Activated CD8-positive, alpha-beta T cell treated with anti-CD3 and anti-CD28 coated beads for 36 hours (primary cell): Measurements from ENCODE around the gene TRIM9. TPM values are rescaled to one million over a fixed set of nuclear protein-coding genes. Genes with fewer than 3 reads are reported as not detected.
"Not testable (repeated sequence)": the region's sequence is repeated elsewhere in the genome, so short reads cannot be mapped to it uniquely, and the experiment has no call there.

ENCODE experiments used
- ATAC-seq: fragments of 200-7000 bp; cut with Tn5 transposase; one replicate; pipeline ENCODE4 v1.10.0; 2021; ENCODE audit warnings: mild to moderate bottlenecking, moderate library complexity
- CTCF ChIA-PET: fragments of 350-600 bp; sonication (Branson Sonifier 250); formaldehyde crosslinking; loops from one replicate; lab custom pipeline; 2021; ENCODE audit warnings: antibody characterized with exemption; lab: Charles Lee
- POLR2A ChIA-PET: fragments of 350-600 bp; sonication (Branson Sonifier 250); formaldehyde crosslinking; loops from one replicate; lab custom pipeline; 2021; ENCODE audit warnings: antibody characterized with exemption; lab: Charles Lee
- DNase-seq: peaks from one replicate; pipeline ENCODE4 v3.0.0-alpha.2; 2020
- H3K27ac Mint-ChIP-seq: one replicate; pipeline ENCODE4 v1.8.0; 2021; ENCODE audit warnings: mild to moderate bottlenecking, mixed read lengths
- H3K27me3 Mint-ChIP-seq: one replicate; pipeline ENCODE4 v1.8.0; 2021; ENCODE audit warnings: mixed read lengths
- H3K36me3 Mint-ChIP-seq: one replicate; pipeline ENCODE4 v1.8.0; 2021; ENCODE audit warnings: low read depth, mixed read lengths
- H3K4me1 Mint-ChIP-seq: one replicate; pipeline ENCODE4 v1.8.0; 2021; ENCODE audit warnings: low read depth, mixed read lengths
- H3K4me3 Mint-ChIP-seq: one replicate; pipeline ENCODE4 v1.8.0; 2021; ENCODE audit warnings: mild to moderate bottlenecking, moderate library complexity, mixed read lengths
- H3K9me3 Mint-ChIP-seq: one replicate; pipeline ENCODE4 v1.8.0; 2021; ENCODE audit warnings: mixed read lengths
- intact Hi-C: fragments of 100-400 bp; cut with micrococcal nuclease; formaldehyde crosslinking; loops from one replicate; pipeline ENCODE4 v1.10.0; 2022
- total RNA-seq, 2 experiments: library from RNA; stranded (reverse); gene quantifications; one replicate each; pipeline ENCODE4 v1.2.3, GENCODE V29; 2021
- TF ChIP-seq, protein P1 (sequence below): fragments of 200-600 bp; IDR thresholded peaks from one replicate; pipeline ENCODE4 v1.8.0; 2022; ENCODE audit warnings: antibody characterized with exemption, mild to moderate bottlenecking

The TRIM9 gene
- total RNA-seq, 2 experiments from 2014 or later: 6.5 to 7.2 TPM

DNA sequence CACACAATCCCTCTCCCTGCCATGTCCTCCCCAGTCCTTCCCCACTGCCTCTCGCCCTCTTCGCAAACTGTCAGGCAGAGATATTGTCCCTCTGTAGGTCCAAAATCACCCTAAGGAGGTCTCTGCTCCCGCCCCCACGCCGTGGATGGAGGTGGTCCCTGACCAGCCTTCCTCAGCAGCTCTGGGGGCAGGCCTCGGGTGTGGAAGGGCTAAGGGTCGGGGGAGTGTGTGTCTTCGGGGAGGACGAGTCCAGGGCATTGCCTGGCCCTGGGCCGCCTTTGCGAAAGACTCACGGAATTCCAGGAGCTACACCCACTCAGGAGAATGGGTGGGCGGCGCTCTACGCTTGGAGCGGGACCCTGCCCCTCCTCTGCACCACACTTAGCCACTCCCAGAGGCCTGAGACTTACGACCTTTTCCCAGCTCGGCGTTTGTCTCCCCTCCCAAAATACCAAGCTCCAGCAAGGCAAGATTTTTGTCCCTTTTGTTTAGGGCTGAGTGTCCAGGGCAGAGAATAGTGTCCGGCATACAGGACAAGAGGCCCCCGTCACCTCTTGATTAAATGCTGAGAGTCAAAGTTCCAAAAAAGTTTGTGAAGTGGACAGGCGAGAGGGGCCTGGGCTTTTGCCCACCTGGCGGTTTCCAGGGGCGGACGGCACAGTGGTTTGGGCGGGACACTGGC lies 151.5 kb downstream of the TRIM9 start:
- TF ChIP-seq, protein P1, sequence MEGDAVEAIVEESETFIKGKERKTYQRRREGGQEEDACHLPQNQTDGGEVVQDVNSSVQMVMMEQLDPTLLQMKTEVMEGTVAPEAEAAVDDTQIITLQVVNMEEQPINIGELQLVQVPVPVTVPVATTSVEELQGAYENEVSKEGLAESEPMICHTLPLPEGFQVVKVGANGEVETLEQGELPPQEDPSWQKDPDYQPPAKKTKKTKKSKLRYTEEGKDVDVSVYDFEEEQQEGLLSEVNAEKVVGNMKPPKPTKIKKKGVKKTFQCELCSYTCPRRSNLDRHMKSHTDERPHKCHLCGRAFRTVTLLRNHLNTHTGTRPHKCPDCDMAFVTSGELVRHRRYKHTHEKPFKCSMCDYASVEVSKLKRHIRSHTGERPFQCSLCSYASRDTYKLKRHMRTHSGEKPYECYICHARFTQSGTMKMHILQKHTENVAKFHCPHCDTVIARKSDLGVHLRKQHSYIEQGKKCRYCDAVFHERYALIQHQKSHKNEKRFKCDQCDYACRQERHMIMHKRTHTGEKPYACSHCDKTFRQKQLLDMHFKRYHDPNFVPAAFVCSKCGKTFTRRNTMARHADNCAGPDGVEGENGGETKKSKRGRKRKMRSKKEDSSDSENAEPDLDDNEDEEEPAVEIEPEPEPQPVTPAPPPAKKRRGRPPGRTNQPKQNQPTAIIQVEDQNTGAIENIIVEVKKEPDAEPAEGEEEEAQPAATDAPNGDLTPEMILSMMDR: no peak
- Mint-ChIP-seq H3K36me3 (no peaks in the 10 kb centered on the region), H3K4me3 (peak overlapping the region; percentile 69), H3K27ac (no peak overlapping the region), H3K27me3 (peaks cover 30% of the 10 kb centered on the region), H3K4me1 (peaks cover 9% of the 10 kb centered on the region), H3K9me3 (no peaks in the 10 kb centered on the region)
- intact Hi-C loops: loop anchor here (10.0 kb wide), 1 partner anchor 261 kb away; no protein-coding TSS in a partner anchor
- POLR2A ChIA-PET: no interaction called here
- ATAC-seq: no peak
- CTCF ChIA-PET: interaction anchor here (1.5 kb wide), 1 partner anchor 12 kb away, joined by 3 read pairs; no protein-coding TSS in a partner anchor
- no peak for DNase-seq

DNA sequence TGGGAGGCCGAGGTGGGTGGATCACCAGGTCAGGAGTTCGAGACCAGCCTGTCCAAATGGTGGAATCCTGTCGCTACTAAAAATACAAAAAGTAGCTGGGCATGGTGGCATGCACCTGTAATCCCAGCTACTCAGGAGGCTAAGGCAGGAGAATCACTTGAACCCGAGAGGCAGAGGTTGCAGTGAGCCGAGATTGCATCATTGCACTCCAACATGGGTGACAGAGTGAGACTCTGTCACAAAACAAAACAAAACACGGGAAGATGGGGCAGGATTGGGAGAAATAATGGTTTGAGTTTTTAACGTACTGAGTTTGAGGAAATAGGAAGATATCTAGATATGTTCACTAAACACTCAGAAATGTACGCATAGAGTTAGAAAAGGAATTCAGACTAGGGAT lies 153.3 kb downstream of the TRIM9 start:
- Mint-ChIP-seq H3K4me1 (peaks cover 12% of the 10 kb centered on the region), H3K27me3 (peaks cover 34% of the 10 kb centered on the region)
- H3K4me3 Mint-ChIP-seq, ATAC-seq, H3K9me3 Mint-ChIP-seq, DNase-seq, H3K27ac Mint-ChIP-seq, CTCF ChIA-PET, H3K36me3 Mint-ChIP-seq: not testable (repeated sequence)
- POLR2A ChIA-PET: interaction anchor here (0.8 kb wide), 1 partner anchor 23 kb away, joined by 4 read pairs; no protein-coding TSS in a partner anchor
- intact Hi-C loops: loop anchor here (10.0 kb wide), 1 partner anchor 263 kb away; no protein-coding TSS in a partner anchor

DNA sequence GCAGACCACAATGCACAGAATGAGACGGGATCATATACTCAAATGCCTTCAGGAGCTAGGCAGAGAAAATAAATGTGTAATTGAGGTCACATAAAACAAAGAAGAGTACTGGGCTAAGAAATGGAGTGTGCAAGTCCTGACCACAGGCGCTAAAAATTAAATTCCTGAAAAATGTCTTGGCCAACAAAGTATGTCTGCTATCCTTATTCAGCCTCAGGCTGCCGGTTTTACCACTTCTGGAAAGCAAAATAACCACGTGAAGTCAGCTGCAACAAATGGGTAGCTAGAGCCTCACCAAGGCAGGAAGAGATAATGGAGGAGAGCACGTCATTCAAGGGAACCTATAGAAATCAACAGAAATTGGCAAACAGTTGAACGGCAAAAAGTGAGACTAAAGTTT lies 153.8 kb downstream of the TRIM9 start:
- POLR2A ChIA-PET: no interaction called here
- intact Hi-C loops: loop anchor here (10.0 kb wide), 1 partner anchor 264 kb away; no protein-coding TSS in a partner anchor

DNA sequence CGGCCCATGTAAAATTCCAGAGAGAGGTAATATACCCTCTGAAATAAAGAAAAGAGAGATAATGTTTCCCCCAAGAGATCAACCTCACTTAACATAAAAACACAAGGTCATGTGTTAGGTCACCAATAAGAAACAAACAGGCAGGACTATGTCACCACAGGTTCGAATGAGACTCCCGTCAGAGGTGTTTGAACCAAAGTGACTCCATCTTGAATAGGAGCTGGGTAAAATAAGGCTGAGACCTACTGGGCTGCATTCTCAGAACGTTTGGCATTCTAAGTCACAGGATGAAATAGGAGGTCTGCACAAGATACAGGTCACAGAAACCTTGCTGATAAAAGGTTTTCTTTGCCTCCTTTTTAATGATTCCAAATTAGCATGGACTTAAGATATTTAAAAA lies 157.1 kb downstream of the TRIM9 start:
- peaks cover 3% of the 10 kb centered on the region for H3K4me1 Mint-ChIP-seq
- H3K9me3 Mint-ChIP-seq: no peaks in the 10 kb centered on the region
- no peak overlapping the region for H3K4me3 Mint-ChIP-seq
- TF ChIP-seq, protein P1: no peak
- ChIA-PET CTCF (no interaction called here), POLR2A (no interaction called here)
- DNase-seq (no peak), ATAC-seq (no peak)
- peaks cover 19% of the 10 kb centered on the region for H3K27me3 Mint-ChIP-seq
- intact Hi-C loops: no loop called here
- no peaks in the 10 kb centered on the region for H3K36me3 Mint-ChIP-seq
- no peak overlapping the region for H3K27ac Mint-ChIP-seq

More for the DNA sequence above, 153.8 kb downstream of the TRIM9 start:
- Mint-ChIP-seq H3K27ac (no peak overlapping the region), H3K4me3 (no peak overlapping the region), H3K27me3 (peaks cover 34% of the 10 kb centered on the region), H3K36me3 (no peaks in the 10 kb centered on the region), H3K9me3 (no peaks in the 10 kb centered on the region), H3K4me1 (peaks cover 12% of the 10 kb centered on the region)
- ATAC-seq: no peak
- CTCF ChIA-PET: no interaction called here
- TF ChIP-seq, protein P1: no peak
- DNase-seq: no peak

DNA sequence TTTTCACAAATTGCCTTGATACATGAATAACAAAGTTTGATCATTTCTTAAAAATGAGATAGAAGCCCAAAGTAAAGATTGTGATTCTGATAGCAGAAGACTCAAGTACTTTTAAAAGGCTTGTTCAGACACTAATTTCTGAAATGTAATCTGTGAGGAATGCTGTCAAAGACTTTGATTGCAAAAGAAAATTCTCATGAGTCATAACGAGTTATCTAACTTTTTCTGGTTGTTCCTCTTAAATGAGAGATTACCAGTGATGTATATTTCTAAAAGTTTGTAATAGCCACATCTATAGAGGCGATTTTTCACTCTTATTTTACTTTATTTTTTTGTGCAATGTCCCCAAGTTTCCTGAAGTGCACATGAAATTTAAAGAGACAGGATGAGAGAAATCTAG lies 157.6 kb downstream of the TRIM9 start:
- peaks cover 3% of the 10 kb centered on the region for H3K4me1 Mint-ChIP-seq
- intact Hi-C loops: no loop called here
- H3K4me3 Mint-ChIP-seq: no peak overlapping the region
- DNase-seq: no peak
- POLR2A ChIA-PET: interaction anchor here (0.8 kb wide), 1 partner anchor 201 kb away, joined by 3 read pairs; no protein-coding TSS in a partner anchor
- peaks cover 15% of the 10 kb centered on the region for H3K27me3 Mint-ChIP-seq
- H3K36me3 Mint-ChIP-seq: no peaks in the 10 kb centered on the region
- no peaks in the 10 kb centered on the region for H3K9me3 Mint-ChIP-seq
- CTCF ChIA-PET: no interaction called here
- ATAC-seq: no peak
- no peak overlapping the region for H3K27ac Mint-ChIP-seq
- TF ChIP-seq, protein P1: no peak
